Lower leg skin (tissue), 4 donors: Measurements from ENCODE around the gene NUDT4. TPM values are rescaled to one million over a fixed set of nuclear protein-coding genes. Genes with fewer than 3 reads are reported as not detected.
A peak's percentile ranks its signal among the peaks of the same experiment; 100 is the strongest.

Source experiments
- DNase-seq, 2 donors: peaks; one replicate each; pipeline ENCODE4 v3.0.0-alpha.2; 2019; ENCODE audit warnings: low spot score in 2 of 2
- H3K4me3 ChIP-seq: fragments of 200-600 bp; sonication (generic); 2 replicates; pipeline ENCODE4 v1.5.1; 2017; ENCODE audit warnings: mild to moderate bottlenecking, low read depth; ENCODE audit not compliant: poor library complexity, severe bottlenecking
- POLR2A ChIP-seq, 2 donors: fragments of 450-650 bp; IDR thresholded peaks; one replicate each; pipeline ENCODE4 v1.6.1; 2016 to 2017; ENCODE audit warnings: antibody characterized with exemption in 2 of 2, mild to moderate bottlenecking in 1 of 2, moderate library complexity in 1 of 2
- WGBS, 2 donors: methylation state at CpG; one replicate each; pipeline ENCODE4 v1.1.5; 2018; 5-methylcytosine and 5-hydroxymethylcytosine counted together
- intact Hi-C: fragments of 100-400 bp; cut with DNase I; formaldehyde crosslinking; loops from one replicate; pipeline ENCODE4 v1.15.0; 2023; ENCODE audit warnings: low total_unique reads
- total RNA-seq, 4 donors: library from RNA; depleted of rRNA; stranded (reverse); fragments of >200 nt; gene quantifications; one replicate each; pipeline ENCODE4 v1.1.0, GENCODE V29; 2016
- TF ChIP-seq, protein P1 (sequence below), 3 donors: fragments of 450-650 bp; IDR thresholded peaks; one replicate each; pipeline ENCODE4 v1.5.1; 2016; ENCODE audit warnings: antibody characterized with exemption in 3 of 3, mild to moderate bottlenecking in 3 of 3, moderate library complexity in 2 of 3

The NUDT4 gene
- total RNA-seq, 4 donors from 2014 or later: 24.7 to 62.8 (median 34.2) TPM

DNA sequence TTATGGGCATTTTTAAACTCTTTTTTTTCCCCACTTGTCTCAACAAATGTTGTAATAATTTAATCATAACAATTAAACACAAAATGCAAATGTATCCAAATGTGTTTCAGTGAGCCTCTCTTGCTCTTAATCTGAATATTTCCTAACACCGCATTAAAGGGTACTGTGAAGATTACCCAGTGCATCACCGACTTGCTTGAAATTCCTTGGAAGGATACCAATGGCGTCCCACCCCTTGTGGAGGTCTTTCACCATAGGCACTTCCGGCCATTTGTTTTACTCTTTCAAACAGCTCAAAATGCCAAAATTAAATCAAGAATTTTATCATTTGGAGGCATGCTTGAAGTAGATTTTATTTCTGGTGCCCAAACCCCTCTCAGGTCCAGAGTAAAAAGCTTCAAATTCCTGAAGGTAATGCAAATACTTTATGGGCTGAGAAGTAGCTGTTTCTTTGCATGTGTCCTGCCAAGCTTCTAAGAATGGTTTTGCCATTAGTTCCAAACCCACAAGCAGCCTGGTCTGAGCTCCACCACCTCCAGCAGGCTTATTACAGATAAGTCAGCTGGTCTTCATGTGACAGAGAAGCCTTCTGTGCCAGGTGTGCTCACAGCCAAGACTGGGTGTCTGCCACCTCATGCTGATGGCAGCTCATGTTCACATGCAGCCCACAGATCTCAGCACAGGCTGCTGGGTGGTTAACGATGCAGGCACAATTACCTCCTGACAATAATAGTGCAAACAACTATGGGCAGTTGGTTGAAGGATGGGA lies 16.4 kb upstream of the NUDT4 start:
- 74 to 79% methylated on average over 5 of the region's 5 CpGs for WGBS, 2 donors
- TF ChIP-seq POLR2A (IDR thresholded peaks at IDR 0.05): no peak
- TF ChIP-seq, protein P1, sequence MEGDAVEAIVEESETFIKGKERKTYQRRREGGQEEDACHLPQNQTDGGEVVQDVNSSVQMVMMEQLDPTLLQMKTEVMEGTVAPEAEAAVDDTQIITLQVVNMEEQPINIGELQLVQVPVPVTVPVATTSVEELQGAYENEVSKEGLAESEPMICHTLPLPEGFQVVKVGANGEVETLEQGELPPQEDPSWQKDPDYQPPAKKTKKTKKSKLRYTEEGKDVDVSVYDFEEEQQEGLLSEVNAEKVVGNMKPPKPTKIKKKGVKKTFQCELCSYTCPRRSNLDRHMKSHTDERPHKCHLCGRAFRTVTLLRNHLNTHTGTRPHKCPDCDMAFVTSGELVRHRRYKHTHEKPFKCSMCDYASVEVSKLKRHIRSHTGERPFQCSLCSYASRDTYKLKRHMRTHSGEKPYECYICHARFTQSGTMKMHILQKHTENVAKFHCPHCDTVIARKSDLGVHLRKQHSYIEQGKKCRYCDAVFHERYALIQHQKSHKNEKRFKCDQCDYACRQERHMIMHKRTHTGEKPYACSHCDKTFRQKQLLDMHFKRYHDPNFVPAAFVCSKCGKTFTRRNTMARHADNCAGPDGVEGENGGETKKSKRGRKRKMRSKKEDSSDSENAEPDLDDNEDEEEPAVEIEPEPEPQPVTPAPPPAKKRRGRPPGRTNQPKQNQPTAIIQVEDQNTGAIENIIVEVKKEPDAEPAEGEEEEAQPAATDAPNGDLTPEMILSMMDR (IDR thresholded peaks at IDR 0.05): no peak
- H3K4me3 ChIP-seq: no peak overlapping the region
- intact Hi-C loops: no loop called here
- DNase-seq: peak in 1 of 2 donors; percentile 81

DNA sequence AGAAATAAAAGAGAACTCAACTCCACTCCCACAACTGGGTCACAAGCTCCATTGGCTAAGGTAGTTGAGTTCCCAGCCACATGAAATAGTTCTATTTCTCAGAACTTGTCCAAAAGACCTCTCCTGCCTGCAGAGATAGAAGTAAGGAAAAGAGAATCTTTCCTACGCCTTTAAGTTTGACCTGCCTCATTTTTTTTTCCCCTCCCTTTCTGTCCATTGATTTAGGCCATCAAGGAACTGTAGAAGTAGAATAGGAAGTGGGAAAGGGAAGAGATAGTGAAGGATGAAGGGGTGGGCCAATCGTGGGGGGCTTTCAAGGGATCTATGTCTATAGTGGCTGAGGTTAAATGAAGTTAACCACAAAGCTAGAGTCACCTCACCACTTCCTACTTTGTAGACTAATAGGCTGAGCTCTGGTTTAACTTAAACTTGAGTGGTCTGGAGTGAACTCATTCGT lies 13.9 kb upstream of the NUDT4 start:
- DNase-seq: no peak
- H3K4me3 ChIP-seq: no peak overlapping the region
- WGBS, 2 donors: 65 to 80% methylated on average over 3 of the region's 3 CpGs
- no peak for TF ChIP-seq POLR2A (IDR thresholded peaks at IDR 0.05)
- TF ChIP-seq, protein P1 (IDR thresholded peaks at IDR 0.05): no peak
- intact Hi-C loops: no loop called here

DNA sequence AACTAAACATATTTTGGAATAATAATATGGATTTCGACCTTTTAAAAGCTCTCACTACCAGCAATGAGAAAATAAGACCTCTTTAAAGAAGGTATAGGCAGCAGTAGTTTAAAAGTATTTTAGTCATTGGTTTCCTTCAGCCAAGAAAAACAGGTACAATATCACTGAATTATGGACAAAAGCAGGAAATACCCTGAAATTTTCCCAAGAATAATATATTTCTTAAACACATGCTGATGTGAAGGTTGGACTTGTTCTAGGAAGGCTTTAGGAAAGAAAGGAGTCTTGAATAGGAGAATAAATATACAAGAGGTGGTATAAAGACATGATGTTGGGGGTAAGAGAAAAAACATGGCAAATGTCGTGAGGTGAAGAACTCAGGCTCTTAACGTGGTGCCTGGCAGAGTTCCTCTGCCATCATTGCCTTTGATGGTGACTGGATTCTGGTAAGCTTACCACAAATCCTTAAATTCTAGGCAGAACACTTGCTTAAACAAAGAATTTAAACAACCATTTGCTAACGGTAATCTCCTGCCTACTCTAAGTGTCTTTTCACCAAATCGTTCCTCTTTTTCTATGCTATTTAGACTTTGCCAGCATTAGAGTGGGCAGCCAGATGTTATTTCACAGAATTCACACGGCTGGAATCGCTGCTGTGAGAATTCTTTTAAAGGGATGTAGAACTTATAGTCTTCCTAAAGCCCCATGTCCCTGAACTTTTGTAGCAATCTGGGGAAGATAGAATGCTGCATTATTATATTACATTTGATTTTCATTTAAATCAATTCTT lies 11.9 kb upstream of the NUDT4 start:
- DNase-seq: no peak
- H3K4me3 ChIP-seq: no peak overlapping the region
- TF ChIP-seq, protein P1 (IDR thresholded peaks at IDR 0.05): no peak
- TF ChIP-seq POLR2A (IDR thresholded peaks at IDR 0.05): no peak
- intact Hi-C loops: no loop called here
- WGBS, 2 donors: 73 to 74% methylated on average over 7 of the region's 7 CpGs

DNA sequence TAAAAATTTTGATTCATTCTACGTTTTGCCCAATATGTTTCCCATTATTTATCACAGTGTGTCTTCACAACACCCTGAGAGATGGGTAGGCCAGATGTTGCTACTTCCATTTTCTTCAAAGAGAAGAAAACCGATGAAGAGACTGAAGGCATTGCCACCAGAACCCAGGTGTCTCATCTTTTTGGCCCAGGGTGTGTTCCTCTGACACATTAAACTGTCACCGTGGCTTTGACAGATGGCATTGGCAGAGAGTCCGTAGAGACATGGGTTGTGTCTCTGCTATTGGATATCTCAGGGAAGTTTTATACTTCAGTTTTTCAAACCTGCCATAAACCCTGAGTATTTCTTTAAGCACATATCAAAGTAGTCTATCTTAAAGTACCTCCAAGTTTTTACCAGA lies 11.3 kb upstream of the NUDT4 start:
- intact Hi-C loops: no loop called here
- no peak overlapping the region for H3K4me3 ChIP-seq
- 63 to 67% methylated on average over 4 of the region's 4 CpGs for WGBS, 2 donors
- no peak for DNase-seq
- TF ChIP-seq POLR2A (IDR thresholded peaks at IDR 0.05): no peak
- TF ChIP-seq, protein P1 (IDR thresholded peaks at IDR 0.05): no peak

DNA sequence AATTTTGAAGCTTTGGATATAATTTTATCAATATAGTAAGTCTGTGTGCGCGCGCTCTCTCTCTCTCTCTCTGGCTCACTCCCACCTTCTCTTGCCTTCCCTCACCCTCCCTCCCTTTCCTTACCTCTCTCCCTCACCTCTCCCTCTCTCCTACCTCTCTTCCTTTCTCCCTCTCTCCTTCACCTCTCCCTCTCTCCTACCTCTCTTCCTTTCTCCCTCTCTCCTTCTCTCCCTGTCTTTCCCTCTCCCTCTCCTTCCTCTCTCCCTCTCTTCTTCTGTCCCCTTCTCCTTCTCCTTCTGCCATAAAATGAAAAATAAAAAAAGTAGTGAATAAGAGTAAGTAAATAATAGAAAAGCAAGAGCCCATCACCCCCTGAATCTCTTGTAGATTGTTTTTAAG lies 9.0 kb upstream of the NUDT4 start:
- intact Hi-C loops: no loop called here
- WGBS, 2 donors: 99% methylated on average over 3 of the region's 3 CpGs

More for the DNA sequence above, 9.0 kb upstream of the NUDT4 start:
- no peak overlapping the region for H3K4me3 ChIP-seq
- no peak for DNase-seq
- no peak for TF ChIP-seq POLR2A (IDR thresholded peaks at IDR 0.05)
- TF ChIP-seq, protein P1 (IDR thresholded peaks at IDR 0.05): no peak
